HEK293 (cell line): ENCODE measurements around the gene HPRT1.

Source experiments
- CTCF ChIA-PET: fragments of 350-600 bp; formaldehyde crosslinking; extraction: SDS; loops from one replicate; lab custom pipeline; 2021; ENCODE audit warnings: antibody characterized with exemption; lab: Yijun Ruan, JAX
- POLR2A ChIA-PET: fragments of 300-600 bp; formaldehyde crosslinking; extraction: SDS; loops from one replicate; lab custom pipeline; 2020; ENCODE audit warnings: antibody characterized with exemption, inconsistent platforms; lab: Yijun Ruan, JAX
- H3K27ac ChIP-seq: fragments of 200-500 bp; sonication (Bioruptor generic); 2 replicates; pipeline ENCODE4 v1.5.1; 2014; ENCODE audit warnings: low read depth, low read length, control low read depth, inconsistent platforms; ENCODE audit errors: extremely low read depth
- H3K36me3 ChIP-seq, 2 experiments: fragments of 200-500 bp in 1 of 2; sonication (Bioruptor generic) in 1 of 2; 1 replicate in 1 of 2; 2 replicates in 1 of 2; pipeline ENCODE4 v1.5.1; 2014 to 2017; ENCODE audit warnings: inconsistent platforms in 2 of 2, low read length in 2 of 2; ENCODE audit not compliant: control insufficient read depth in 2 of 2, insufficient read depth in 1 of 2
- H3K4me1 ChIP-seq: fragments of 200-500 bp; sonication (Bioruptor generic); 2 replicates; pipeline ENCODE4 v1.5.1; 2014; ENCODE audit warnings: mild to moderate bottlenecking, low read length, inconsistent platforms; ENCODE audit not compliant: control insufficient read depth, insufficient read depth
- H3K4me3 ChIP-seq: 2 replicates; pipeline ENCODE4 v1.5.1; 2011; ENCODE audit warnings: low read depth, mild to moderate bottlenecking, control low read depth, low read length, moderate library complexity
- H3K9me3 ChIP-seq: fragments of 200-500 bp; sonication (Bioruptor generic); 2 replicates; pipeline ENCODE4 v1.5.1; 2014; ENCODE audit warnings: low read depth, low read length, inconsistent platforms; ENCODE audit not compliant: control insufficient read depth, insufficient read depth
- MYNN ChIP-seq: fragments of 450-650 bp; formaldehyde crosslinking; IDR thresholded peaks from 2 replicates; pipeline ENCODE4 v1.5.1; 2016; ENCODE audit warnings: missing biosample characterization, missing genetic modification characterization, borderline replicate concordance
- SALL2 ChIP-seq: fragments of 450-650 bp; formaldehyde crosslinking; IDR thresholded peaks from 2 replicates; pipeline ENCODE4 v1.5.0; 2017; ENCODE audit warnings: missing biosample characterization, mild to moderate bottlenecking, missing genetic modification characterization, borderline replicate concordance
- SCRT2 ChIP-seq: fragments of 450-650 bp; formaldehyde crosslinking; IDR thresholded peaks from 2 replicates; pipeline ENCODE4 v1.5.1; 2016; ENCODE audit warnings: missing biosample characterization, missing genetic modification characterization
- SP2 ChIP-seq: fragments of 450-650 bp; formaldehyde crosslinking; IDR thresholded peaks from 2 replicates; pipeline ENCODE4 v1.5.1; 2016; ENCODE audit warnings: missing biosample characterization, missing genetic modification characterization
- TCF7L2 ChIP-seq: IDR thresholded peaks from 2 replicates; pipeline ENCODE4 v1.6.1; 2011; ENCODE audit warnings: low read depth, mild to moderate bottlenecking, inconsistent platforms, low read length, moderate library complexity, borderline replicate concordance
- ZBTB44 ChIP-seq: fragments of 450-650 bp; IDR thresholded peaks from 2 replicates; pipeline ENCODE4 v1.5.1; 2018; ENCODE audit warnings: missing biosample characterization, mild to moderate bottlenecking, missing genetic modification characterization
- ZBTB8A ChIP-seq: fragments of 450-650 bp; formaldehyde crosslinking; IDR thresholded peaks from 2 replicates; pipeline ENCODE4 v1.5.1; 2016; ENCODE audit warnings: missing biosample characterization, missing genetic modification characterization
- ZFP41 ChIP-seq: fragments of 450-650 bp; formaldehyde crosslinking; IDR thresholded peaks from 2 replicates; pipeline ENCODE4 v1.5.1; 2016; ENCODE audit warnings: missing biosample characterization, missing genetic modification characterization, borderline replicate concordance
- ZIC2 ChIP-seq: fragments of 450-650 bp; formaldehyde crosslinking; IDR thresholded peaks from 2 replicates; pipeline ENCODE4 v1.5.1; 2016; ENCODE audit warnings: missing biosample characterization, missing genetic modification characterization
- ZNF10 ChIP-seq: fragments of 450-650 bp; formaldehyde crosslinking; IDR thresholded peaks from 2 replicates; pipeline ENCODE4 v1.5.1; 2017; ENCODE audit warnings: missing biosample characterization, missing genetic modification characterization
- ZNF138 ChIP-seq: fragments of 450-650 bp; formaldehyde crosslinking; IDR thresholded peaks from 2 replicates; pipeline ENCODE4 v1.5.1; 2016; ENCODE audit warnings: missing biosample characterization, missing genetic modification characterization, borderline replicate concordance
- ZNF202 ChIP-seq: fragments of 450-650 bp; formaldehyde crosslinking; IDR thresholded peaks from 2 replicates; pipeline ENCODE4 v1.5.1; 2016; ENCODE audit warnings: missing biosample characterization, missing genetic modification characterization, borderline replicate concordance
- ZNF211 ChIP-seq: fragments of 450-650 bp; formaldehyde crosslinking; IDR thresholded peaks from 2 replicates; pipeline ENCODE4 v1.5.1; 2016; ENCODE audit warnings: low read depth, missing biosample characterization, missing genetic modification characterization
- ZNF23 ChIP-seq: fragments of 450-650 bp; formaldehyde crosslinking; IDR thresholded peaks from 2 replicates; pipeline ENCODE4 v1.5.1; 2016; ENCODE audit warnings: missing biosample characterization, missing genetic modification characterization, borderline replicate concordance
- ZNF311 ChIP-seq: fragments of 450-650 bp; formaldehyde crosslinking; IDR thresholded peaks from 2 replicates; pipeline ENCODE4 v1.5.1; 2017; ENCODE audit warnings: missing biosample characterization, missing genetic modification characterization, borderline replicate concordance
- ZNF335 ChIP-seq: fragments of 450-650 bp; formaldehyde crosslinking; conservative IDR thresholded peaks from 2 replicates; pipeline ENCODE4 v1.5.1; 2016; ENCODE audit warnings: missing biosample characterization, missing genetic modification characterization
- ZNF398 ChIP-seq: fragments of 450-650 bp; formaldehyde crosslinking; IDR thresholded peaks from 2 replicates; pipeline ENCODE4 v1.5.1; 2017; ENCODE audit warnings: missing biosample characterization, missing genetic modification characterization
- ZNF423 ChIP-seq: fragments of 450-650 bp; formaldehyde crosslinking; IDR thresholded peaks from 2 replicates; pipeline ENCODE4 v1.5.1; 2016; ENCODE audit warnings: missing biosample characterization, missing genetic modification characterization
- ZNF548 ChIP-seq: fragments of 450-650 bp; formaldehyde crosslinking; IDR thresholded peaks from 2 replicates; pipeline ENCODE4 v1.5.1; 2016; ENCODE audit warnings: missing biosample characterization, missing genetic modification characterization
- ZNF549 ChIP-seq: fragments of 450-650 bp; IDR thresholded peaks from 2 replicates; pipeline ENCODE4 v1.5.1; 2018; ENCODE audit warnings: missing biosample characterization, missing genetic modification characterization, mild to moderate bottlenecking, inconsistent platforms, moderate library complexity
- ZNF645 ChIP-seq: fragments of 450-650 bp; formaldehyde crosslinking; IDR thresholded peaks from 2 replicates; pipeline ENCODE4; 2016; ENCODE audit warnings: missing biosample characterization, missing genetic modification characterization
- ZNF670 ChIP-seq: fragments of 450-650 bp; formaldehyde crosslinking; IDR thresholded peaks from 2 replicates; pipeline ENCODE4 v1.5.1; 2016; ENCODE audit warnings: missing biosample characterization, missing genetic modification characterization, low read depth
- ZNF677 ChIP-seq: fragments of 450-650 bp; IDR thresholded peaks from 2 replicates; pipeline ENCODE4 v1.5.0; 2018; ENCODE audit warnings: missing biosample characterization, mild to moderate bottlenecking, missing genetic modification characterization, moderate library complexity
- ZNF792 ChIP-seq: fragments of 450-650 bp; formaldehyde crosslinking; IDR thresholded peaks from 2 replicates; pipeline ENCODE4 v1.5.1; 2016; ENCODE audit warnings: missing biosample characterization, missing genetic modification characterization
- ZSCAN23 ChIP-seq: fragments of 450-650 bp; formaldehyde crosslinking; IDR thresholded peaks from 2 replicates; pipeline ENCODE4 v1.5.1; 2016; ENCODE audit warnings: missing biosample characterization, missing genetic modification characterization
- TF ChIP-seq, protein P1 (sequence below): fragments of 450-650 bp; formaldehyde crosslinking; IDR thresholded peaks from 2 replicates; pipeline ENCODE4 v1.5.1; 2016; ENCODE audit warnings: missing biosample characterization, missing genetic modification characterization

Gene HPRT1

GRCh38 chrX:134476284-134476683 is 16.3 kb downstream of the HPRT1 start:
- Histone ChIP-seq H3K4me1 (no peaks in the 10 kb centered on the region), H3K27ac (no peak overlapping the region), H3K36me3 (peaks cover 31 to 44% of the 10 kb centered on the region in 2 experiments), H3K4me3 (no peak overlapping the region), H3K9me3 (no peaks in the 10 kb centered on the region)
- CTCF ChIA-PET = interaction anchor here (0.8 to 2.1 kb wide), 3 partner anchors 9 to 288 kb away, joined by 3 to 6 read pairs (median 3); no protein-coding TSS in a partner anchor
- POLR2A ChIA-PET = no interaction called here
- TF ChIP-seq, protein P1, sequence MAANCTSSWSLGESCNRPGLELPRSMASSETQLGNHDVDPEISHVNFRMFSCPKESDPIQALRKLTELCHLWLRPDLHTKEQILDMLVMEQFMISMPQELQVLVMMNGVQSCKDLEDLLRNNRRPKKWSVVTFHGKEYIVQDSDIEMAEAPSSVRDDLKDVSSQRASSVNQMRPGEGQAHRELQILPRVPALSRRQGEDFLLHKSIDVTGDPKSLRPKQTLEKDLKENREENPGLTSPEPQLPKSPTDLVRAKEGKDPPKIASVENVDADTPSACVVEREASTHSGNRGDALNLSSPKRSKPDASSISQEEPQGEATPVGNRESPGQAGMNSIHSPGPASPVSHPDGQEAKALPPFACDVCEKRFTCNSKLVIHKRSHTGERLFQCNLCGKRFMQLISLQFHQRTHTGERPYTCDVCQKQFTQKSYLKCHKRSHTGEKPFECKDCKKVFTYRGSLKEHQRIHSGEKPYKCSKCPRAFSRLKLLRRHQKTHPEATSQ (tag by site-specific recombination) = no peak
- TF ChIP-seq ZNF311 (no peak), ZNF548 (tag by site-specific recombination) (no peak), ZNF23 (no peak), ZNF202 (tag by site-specific recombination) (no peak), ZNF398 (tag by site-specific recombination) (no peak), TCF7L2 (no peak), ZSCAN23 (tag by site-specific recombination) (no peak), ZBTB44 (tag by site-specific recombination) (no peak), ZFP41 (tag by site-specific recombination) (no peak), ZNF10 (no peak)

GRCh38 chrX:134478374-134478773 is 18.4 kb downstream of the HPRT1 start:
- Histone ChIP-seq H3K4me3 (no peak overlapping the region), H3K27ac (no peak overlapping the region), H3K4me1 (no peaks in the 10 kb centered on the region), H3K9me3 (no peaks in the 10 kb centered on the region), H3K36me3 (peaks cover 42 to 48% of the 10 kb centered on the region in 2 experiments)
- POLR2A ChIA-PET = no interaction called here
- CTCF ChIA-PET = interaction anchor here (0.7 to 1.1 kb wide), 2 partner anchors 10 to 275 kb away, joined by 3 read pairs; no protein-coding TSS in a partner anchor
- TF ChIP-seq ZIC2 (no peak), ZNF211 (tag by site-specific recombination) (no peak), ZNF792 (tag by site-specific recombination) (no peak), MYNN (no peak), SCRT2 (tag by site-specific recombination) (no peak), SALL2 (tag by site-specific recombination) (no peak), ZNF670 (no peak), SP2 (tag by site-specific recombination) (no peak), ZNF549 (tag by site-specific recombination) (no peak), ZNF423 (tag by site-specific recombination) (no peak), ZNF335 (tag by site-specific recombination) (no peak), ZBTB8A (tag by site-specific recombination) (no peak), ZNF677 (tag by site-specific recombination) (no peak), ZNF138 (tag by site-specific recombination) (no peak), ZNF645 (tag by site-specific recombination) (no peak)
